ENCODE data around the gene IFT57. TPM values are rescaled to one million over a fixed set of nuclear protein-coding genes. Genes with fewer than 3 reads are reported as not detected.

IFT57 gene
- total RNA-seq, 1 donor: 74.9 TPM

DNA sequence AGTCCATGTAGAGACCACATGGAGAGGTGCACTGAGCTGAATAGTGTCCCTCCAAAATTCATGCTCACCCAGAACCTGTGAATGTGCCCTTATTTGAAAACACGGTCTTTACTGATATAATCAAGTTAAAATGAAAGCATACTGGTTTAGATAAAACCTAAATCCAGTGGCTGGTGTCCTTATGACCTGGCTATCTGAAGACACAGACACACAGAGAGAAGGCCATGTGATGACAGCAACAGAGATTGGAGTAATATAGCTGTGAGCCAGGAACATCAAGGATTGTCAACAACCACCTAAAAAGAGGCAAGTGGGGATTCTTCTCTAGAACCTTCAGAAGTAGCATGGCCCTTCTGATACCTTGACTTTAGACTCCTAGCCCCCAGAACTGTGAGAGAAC lies 76.6 kb downstream of the IFT57 start:
- Histone ChIP-seq H3K4me3 (ENCODE audit: insufficient read depth, low read length) (no peak overlapping the region), H3K36me3 (ENCODE audit: insufficient read depth, low read length) (no peaks in the 10 kb centered on the region), H3K4me2 (ENCODE audit: insufficient read depth, low read length) (no peak overlapping the region), H3K4me1 (ENCODE audit: insufficient read depth, low read length) (no peaks in the 10 kb centered on the region), H4K20me1 (ENCODE audit: insufficient read depth, low read length) (no peaks in the 10 kb centered on the region), H3K27me3 (ENCODE audit: insufficient read depth, low read length) (no peaks in the 10 kb centered on the region), H2AFZ (ENCODE audit: low read length) (no peak overlapping the region), H3K79me2 (ENCODE audit: insufficient read depth, low read length) (no peaks in the 10 kb centered on the region), H3K27ac (ENCODE audit: low read depth, low read length) (no peak overlapping the region), H3K9me3 (ENCODE audit: low read depth, low read length) (no peaks in the 10 kb centered on the region)
- TF ChIP-seq, protein P1, sequence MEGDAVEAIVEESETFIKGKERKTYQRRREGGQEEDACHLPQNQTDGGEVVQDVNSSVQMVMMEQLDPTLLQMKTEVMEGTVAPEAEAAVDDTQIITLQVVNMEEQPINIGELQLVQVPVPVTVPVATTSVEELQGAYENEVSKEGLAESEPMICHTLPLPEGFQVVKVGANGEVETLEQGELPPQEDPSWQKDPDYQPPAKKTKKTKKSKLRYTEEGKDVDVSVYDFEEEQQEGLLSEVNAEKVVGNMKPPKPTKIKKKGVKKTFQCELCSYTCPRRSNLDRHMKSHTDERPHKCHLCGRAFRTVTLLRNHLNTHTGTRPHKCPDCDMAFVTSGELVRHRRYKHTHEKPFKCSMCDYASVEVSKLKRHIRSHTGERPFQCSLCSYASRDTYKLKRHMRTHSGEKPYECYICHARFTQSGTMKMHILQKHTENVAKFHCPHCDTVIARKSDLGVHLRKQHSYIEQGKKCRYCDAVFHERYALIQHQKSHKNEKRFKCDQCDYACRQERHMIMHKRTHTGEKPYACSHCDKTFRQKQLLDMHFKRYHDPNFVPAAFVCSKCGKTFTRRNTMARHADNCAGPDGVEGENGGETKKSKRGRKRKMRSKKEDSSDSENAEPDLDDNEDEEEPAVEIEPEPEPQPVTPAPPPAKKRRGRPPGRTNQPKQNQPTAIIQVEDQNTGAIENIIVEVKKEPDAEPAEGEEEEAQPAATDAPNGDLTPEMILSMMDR (IDR thresholded peaks at IDR 0.05; ENCODE audit: extremely low read depth, low read depth, low read length): no peak
- DNase-seq (ENCODE audit: insufficient read length, low spot score, missing footprints): no peak

DNA sequence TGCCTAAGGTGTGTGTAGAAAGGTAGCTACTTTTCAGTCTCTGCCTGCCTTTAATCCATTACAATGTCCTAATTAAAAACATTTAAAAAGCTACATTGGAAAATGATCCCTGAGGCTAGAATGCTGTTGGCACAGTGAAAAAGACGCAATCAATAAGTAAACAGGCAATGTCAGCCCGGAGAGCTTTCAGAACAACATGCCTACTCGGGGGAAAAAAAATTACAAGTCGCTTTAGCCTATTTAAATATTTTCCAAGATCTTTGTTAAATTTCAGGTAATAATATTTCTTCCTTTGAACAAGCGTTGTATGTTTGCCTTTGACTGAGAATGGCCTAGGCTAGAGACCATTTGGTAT lies 84.8 kb downstream of the IFT57 start:
- H3K27me3 ChIP-seq (ENCODE audit: insufficient read depth, low read length): no peaks in the 10 kb centered on the region
- DNase-seq (ENCODE audit: insufficient read length, low spot score, missing footprints): no peak
- H3K27ac ChIP-seq (ENCODE audit: low read depth, low read length): no peak overlapping the region
- H3K4me3 ChIP-seq (ENCODE audit: insufficient read depth, low read length): no peak overlapping the region
- no peaks in the 10 kb centered on the region for H3K9me3 ChIP-seq (ENCODE audit: low read depth, low read length)
- no peaks in the 10 kb centered on the region for H3K36me3 ChIP-seq (ENCODE audit: insufficient read depth, low read length)
- H3K4me2 ChIP-seq (ENCODE audit: insufficient read depth, low read length): no peak overlapping the region
- no peaks in the 10 kb centered on the region for H4K20me1 ChIP-seq (ENCODE audit: insufficient read depth, low read length)
- no peak overlapping the region for H2AFZ ChIP-seq (ENCODE audit: low read length)
- no peaks in the 10 kb centered on the region for H3K79me2 ChIP-seq (ENCODE audit: insufficient read depth, low read length)
- TF ChIP-seq, protein P1 (IDR thresholded peaks at IDR 0.05; ENCODE audit: extremely low read depth, low read depth, low read length): no peak
- H3K4me1 ChIP-seq (ENCODE audit: insufficient read depth, low read length): peaks cover 10% of the 10 kb centered on the region

DNA sequence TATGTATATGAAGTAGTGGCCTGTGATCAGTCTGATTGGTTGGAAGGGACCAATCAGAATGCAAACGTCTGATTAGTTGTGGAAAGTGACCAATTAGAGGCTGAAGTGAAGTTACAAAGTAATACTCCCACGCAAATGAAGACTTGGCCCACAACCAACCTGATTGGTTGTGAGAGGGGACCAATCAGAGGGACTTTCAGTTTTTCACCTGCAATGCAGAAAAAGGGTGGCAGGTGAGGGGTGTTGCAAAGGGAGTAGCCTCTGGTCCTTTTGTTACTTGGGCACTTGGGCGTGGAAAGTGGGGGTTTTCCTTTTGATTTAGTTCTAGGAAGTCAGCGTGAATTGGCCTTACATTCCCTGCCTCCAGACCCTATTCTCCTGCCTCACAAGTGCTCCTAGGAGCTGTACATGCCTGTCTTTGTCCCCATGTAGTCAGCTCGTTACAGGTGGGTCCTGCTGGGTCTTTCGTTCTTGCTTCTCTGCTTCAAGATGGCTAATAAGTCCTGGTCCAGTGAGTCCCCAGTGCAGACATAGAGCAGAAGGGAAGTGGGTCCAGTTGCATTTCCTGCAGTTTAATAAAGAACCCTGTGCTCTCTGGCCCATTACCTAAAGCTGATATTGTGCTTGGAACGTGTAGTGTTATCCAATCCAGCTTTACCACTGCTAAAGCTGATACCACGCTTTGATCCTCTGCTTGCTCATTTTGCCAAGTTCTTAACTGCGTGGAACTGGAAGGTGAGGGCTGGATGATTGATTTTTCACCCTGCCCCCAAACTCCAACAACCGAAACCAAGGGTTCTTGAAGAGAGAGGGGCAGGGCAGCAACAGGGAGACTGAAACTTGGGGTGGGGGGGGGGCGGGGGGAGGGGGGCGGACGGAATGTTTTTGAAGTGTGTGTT lies 85.4 kb downstream of the IFT57 start:
- no peaks in the 10 kb centered on the region for H3K36me3 ChIP-seq (ENCODE audit: insufficient read depth, low read length)
- H3K9me3 ChIP-seq (ENCODE audit: low read depth, low read length): no peaks in the 10 kb centered on the region
- DNase-seq (ENCODE audit: insufficient read length, low spot score, missing footprints): no peak
- no peaks in the 10 kb centered on the region for H4K20me1 ChIP-seq (ENCODE audit: insufficient read depth, low read length)
- H3K27me3 ChIP-seq (ENCODE audit: insufficient read depth, low read length): no peaks in the 10 kb centered on the region
- H3K79me2 ChIP-seq (ENCODE audit: insufficient read depth, low read length): no peaks in the 10 kb centered on the region
- TF ChIP-seq, protein P1 (IDR thresholded peaks at IDR 0.05; ENCODE audit: extremely low read depth, low read depth, low read length): no peak
- H3K4me3 ChIP-seq (ENCODE audit: insufficient read depth, low read length): no peak overlapping the region
- no peak overlapping the region for H3K4me2 ChIP-seq (ENCODE audit: insufficient read depth, low read length)
- H2AFZ ChIP-seq (ENCODE audit: low read length): peak overlapping the region; percentile 25
- H3K4me1 ChIP-seq (ENCODE audit: insufficient read depth, low read length): peaks cover 16% of the 10 kb centered on the region
- no peak overlapping the region for H3K27ac ChIP-seq (ENCODE audit: low read depth, low read length)

DNA sequence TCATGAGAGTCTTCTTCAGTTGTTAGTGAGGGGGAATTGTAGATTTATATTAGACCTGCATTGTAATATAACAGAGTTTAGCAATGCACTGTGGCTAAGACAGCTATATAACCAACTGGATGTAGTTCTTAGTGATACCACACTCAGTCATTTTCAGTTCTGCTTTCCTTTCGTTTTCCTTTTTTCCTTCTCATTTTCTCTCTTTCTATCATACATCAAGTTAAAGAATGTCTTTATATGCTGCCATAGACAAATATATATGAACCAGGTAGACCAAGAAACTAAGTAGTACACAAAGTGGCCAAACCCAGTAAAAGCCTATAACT lies 87.7 kb downstream of the IFT57 start:
- H3K4me1 ChIP-seq (ENCODE audit: insufficient read depth, low read length): peaks cover 27% of the 10 kb centered on the region
- no peak overlapping the region for H3K4me3 ChIP-seq (ENCODE audit: insufficient read depth, low read length)
- H3K4me2 ChIP-seq (ENCODE audit: insufficient read depth, low read length): no peak overlapping the region
- TF ChIP-seq, protein P1 (IDR thresholded peaks at IDR 0.05; ENCODE audit: extremely low read depth, low read depth, low read length): no peak
- no peaks in the 10 kb centered on the region for H3K9me3 ChIP-seq (ENCODE audit: low read depth, low read length)
- no peaks in the 10 kb centered on the region for H3K36me3 ChIP-seq (ENCODE audit: insufficient read depth, low read length)
- no peaks in the 10 kb centered on the region for H4K20me1 ChIP-seq (ENCODE audit: insufficient read depth, low read length)
- H3K27me3 ChIP-seq (ENCODE audit: insufficient read depth, low read length): no peaks in the 10 kb centered on the region
- no peak overlapping the region for H2AFZ ChIP-seq (ENCODE audit: low read length)
- no peak for DNase-seq (ENCODE audit: insufficient read length, low spot score, missing footprints)
- H3K27ac ChIP-seq (ENCODE audit: low read depth, low read length): no peak overlapping the region
- H3K79me2 ChIP-seq (ENCODE audit: insufficient read depth, low read length): no peaks in the 10 kb centered on the region
